ENCODE data around the gene CNTN4.

GRCh38 chr3:2362122-2362521, 263.5 kb downstream of the CNTN4 start:
- TF ChIP-seq CTCF (IDR thresholded peaks at IDR 0.05) (no peak), POLR2A (IDR thresholded peaks at IDR 0.05) (no peak)

All from body of pancreas (tissue), 4 donors.